ENCODE results near the gene ALK. TPM values are rescaled to one million over a fixed set of nuclear protein-coding genes. Genes with fewer than 3 reads are reported as not detected.

The ALK gene
- polyA plus RNA-seq, 2 donors = 0.04 to 0.05 TPM

DNA sequence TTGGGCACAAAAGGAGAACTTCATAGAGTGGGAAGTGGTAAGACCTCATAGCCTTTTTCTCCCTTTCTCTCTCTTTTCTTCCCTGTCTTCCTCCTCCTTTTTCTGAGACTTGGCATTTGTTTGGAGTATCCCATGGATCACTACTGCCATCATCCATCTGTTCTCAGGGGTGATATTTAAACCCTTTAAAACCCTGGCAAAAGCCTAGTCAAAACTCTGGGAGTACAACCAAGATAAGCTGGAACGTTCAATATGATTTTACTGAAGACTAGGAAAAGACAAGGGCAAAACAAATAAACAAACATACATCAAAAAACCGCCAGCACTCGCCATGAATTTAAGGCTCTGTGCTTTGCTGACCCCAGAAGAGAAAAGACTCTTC is 552.7 kb downstream of the ALK start:
- 64 to 66% methylated on average over 3 of the region's 3 CpGs for WGBS, 2 donors
- H3K4me1 ChIP-seq (ENCODE audit: control insufficient read depth in 2 of 2, insufficient read depth in 2 of 2, low read length in 1 of 2) = no peaks in the 10 kb centered on the region

DNA sequence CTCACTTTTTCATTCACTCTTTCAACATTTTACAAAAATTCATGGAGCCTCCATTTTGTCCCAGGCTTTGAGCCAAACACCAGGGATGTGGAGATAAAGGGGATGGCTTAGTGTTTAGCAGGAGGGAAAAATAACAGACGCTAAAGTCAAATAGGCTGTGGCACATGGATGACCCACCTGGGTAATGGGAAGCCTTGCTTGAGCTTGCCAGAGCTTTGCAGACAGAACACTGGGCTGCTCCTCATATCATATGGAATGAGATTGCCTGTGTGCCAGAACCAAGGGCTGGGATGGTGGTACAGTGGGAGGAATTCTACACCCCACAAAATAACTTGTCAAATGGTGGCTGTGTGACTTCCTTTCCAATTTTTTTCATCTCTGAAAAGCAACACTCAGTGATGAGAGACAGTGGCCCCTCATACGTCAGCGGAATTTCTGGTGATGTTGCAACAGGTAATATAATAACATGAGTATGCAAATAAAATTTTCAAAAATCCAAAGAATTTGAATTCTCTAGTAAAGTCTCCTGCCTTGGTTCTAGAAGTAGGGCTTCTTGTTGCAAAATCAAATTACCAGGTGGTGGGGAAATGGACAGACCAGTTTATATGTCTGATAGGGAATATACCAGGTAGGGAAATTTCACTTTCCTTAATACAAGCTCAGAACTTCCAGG is 553.3 kb downstream of the ALK start:
- no peaks in the 10 kb centered on the region for H3K27me3 ChIP-seq (ENCODE audit: control insufficient read depth in 1 of 2, insufficient read depth in 2 of 2, low read length in 2 of 2)
- no peaks in the 10 kb centered on the region for H3K4me1 ChIP-seq (ENCODE audit: control insufficient read depth in 2 of 2, insufficient read depth in 2 of 2, low read length in 1 of 2)
- H3K9me3 ChIP-seq (ENCODE audit: control insufficient read depth in 2 of 2, insufficient read depth in 1 of 2, low read depth in 1 of 2, low read length in 1 of 2) = no peaks in the 10 kb centered on the region
- no peaks in the 10 kb centered on the region for H3K36me3 ChIP-seq (ENCODE audit: control insufficient read depth in 2 of 2, insufficient read depth in 2 of 2, low read length in 1 of 2)
- no peak overlapping the region for H3K4me3 ChIP-seq (ENCODE audit: low read depth in 1 of 2, low read length in 2 of 2)
- H3K27ac ChIP-seq (ENCODE audit: low read depth in 2 of 2, low read length in 1 of 2) = no peak overlapping the region
- 79 to 80% methylated on average over 3 of the region's 3 CpGs for WGBS, 2 donors

More for the DNA sequence above, 552.7 kb downstream of the ALK start:
- Histone ChIP-seq H3K27ac (ENCODE audit: low read depth in 2 of 2, low read length in 1 of 2) (no peak overlapping the region), H3K36me3 (ENCODE audit: control insufficient read depth in 2 of 2, insufficient read depth in 2 of 2, low read length in 1 of 2) (no peaks in the 10 kb centered on the region), H3K9me3 (ENCODE audit: control insufficient read depth in 2 of 2, insufficient read depth in 1 of 2, low read depth in 1 of 2, low read length in 1 of 2) (no peaks in the 10 kb centered on the region), H3K4me3 (ENCODE audit: low read depth in 1 of 2, low read length in 2 of 2) (no peak overlapping the region), H3K27me3 (ENCODE audit: control insufficient read depth in 1 of 2, insufficient read depth in 2 of 2, low read length in 2 of 2) (no peaks in the 10 kb centered on the region)

- Histone ChIP-seq H3K4me1 (ENCODE audit: control insufficient read depth in 2 of 2, insufficient read depth in 2 of 2, low read length in 1 of 2) (no peaks in the 10 kb centered on the region), H3K36me3 (ENCODE audit: control insufficient read depth in 2 of 2, insufficient read depth in 2 of 2, low read length in 1 of 2) (no peaks in the 10 kb centered on the region), H3K27me3 (ENCODE audit: control insufficient read depth in 1 of 2, insufficient read depth in 2 of 2, low read length in 2 of 2) (no peaks in the 10 kb centered on the region), H3K9me3 (ENCODE audit: control insufficient read depth in 2 of 2, insufficient read depth in 1 of 2, low read depth in 1 of 2, low read length in 1 of 2) (no peaks in the 10 kb centered on the region), H3K4me3 (ENCODE audit: low read depth in 1 of 2, low read length in 2 of 2) (no peak overlapping the region), H3K27ac (ENCODE audit: low read depth in 2 of 2, low read length in 1 of 2) (no peak overlapping the region)
- WGBS, 2 donors = 86 to 92% methylated on average over 2 of the region's 2 CpGs
Observed at GRCh38 chr2:29363111-29363510, 558.3 kb downstream of the ALK start.

GRCh38 chr2:29361231-29361630 is 560.2 kb downstream of the ALK start:
- no peaks in the 10 kb centered on the region for H3K36me3 ChIP-seq (ENCODE audit: control insufficient read depth in 2 of 2, insufficient read depth in 2 of 2, low read length in 1 of 2)
- H3K9me3 ChIP-seq (ENCODE audit: control insufficient read depth in 2 of 2, insufficient read depth in 1 of 2, low read depth in 1 of 2, low read length in 1 of 2) = no peaks in the 10 kb centered on the region
- H3K27ac ChIP-seq (ENCODE audit: low read depth in 2 of 2, low read length in 1 of 2) = no peak overlapping the region
- no peak overlapping the region for H3K4me3 ChIP-seq (ENCODE audit: low read depth in 1 of 2, low read length in 2 of 2)
- H3K4me1 ChIP-seq (ENCODE audit: control insufficient read depth in 2 of 2, insufficient read depth in 2 of 2, low read length in 1 of 2) = no peaks in the 10 kb centered on the region
- WGBS, 2 donors = 86 to 88% methylated on average over 6 of the region's 6 CpGs
- no peaks in the 10 kb centered on the region for H3K27me3 ChIP-seq (ENCODE audit: control insufficient read depth in 1 of 2, insufficient read depth in 2 of 2, low read length in 2 of 2)

DNA sequence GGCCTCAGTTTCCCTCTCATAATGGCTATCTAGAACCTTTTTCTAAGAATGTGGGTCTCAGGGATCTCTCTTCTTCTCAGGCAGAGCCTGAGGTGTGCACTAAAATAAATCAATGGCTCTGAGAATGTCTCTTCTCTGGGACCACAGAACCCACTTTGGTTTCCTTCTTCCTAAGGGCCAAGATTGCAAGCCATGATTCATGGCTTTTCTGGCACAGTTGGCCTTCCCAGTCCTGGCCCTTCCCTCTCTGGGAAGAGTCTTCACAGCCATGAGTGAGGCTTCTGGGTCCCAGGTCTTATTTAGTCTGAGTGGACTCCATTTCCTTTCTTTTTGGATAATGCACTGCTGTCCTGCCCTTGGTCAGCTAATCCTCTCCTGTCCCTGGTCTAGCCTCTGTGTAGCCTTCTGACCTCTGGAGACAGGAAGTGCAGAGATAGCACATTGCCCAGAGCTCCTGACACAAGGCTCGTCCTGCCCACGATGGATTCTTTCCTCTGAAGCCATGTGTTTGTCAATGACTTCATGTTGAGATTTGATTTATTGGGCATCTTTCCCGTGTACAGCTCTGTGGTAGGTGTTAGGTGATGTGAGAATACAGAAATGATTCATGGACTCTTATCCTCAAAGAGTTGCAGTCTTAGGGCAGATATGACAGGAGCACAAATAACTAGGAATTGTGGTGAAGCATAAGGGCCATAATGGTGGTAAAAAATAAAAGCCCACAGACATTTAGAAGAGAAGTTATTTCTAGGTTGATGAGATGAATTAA is 561.2 kb downstream of the ALK start:
- Histone ChIP-seq H3K4me3 (ENCODE audit: low read depth in 1 of 2, low read length in 2 of 2) (no peak overlapping the region), H3K36me3 (ENCODE audit: control insufficient read depth in 2 of 2, insufficient read depth in 2 of 2, low read length in 1 of 2) (no peaks in the 10 kb centered on the region), H3K27ac (ENCODE audit: low read depth in 2 of 2, low read length in 1 of 2) (no peak overlapping the region), H3K27me3 (ENCODE audit: control insufficient read depth in 1 of 2, insufficient read depth in 2 of 2, low read length in 2 of 2) (no peaks in the 10 kb centered on the region), H3K9me3 (ENCODE audit: control insufficient read depth in 2 of 2, insufficient read depth in 1 of 2, low read depth in 1 of 2, low read length in 1 of 2) (no peaks in the 10 kb centered on the region), H3K4me1 (ENCODE audit: control insufficient read depth in 2 of 2, insufficient read depth in 2 of 2, low read length in 1 of 2) (no peaks in the 10 kb centered on the region)
- WGBS, 2 donors = 24 to 40% methylated on average over 3 of the region's 3 CpGs

DNA sequence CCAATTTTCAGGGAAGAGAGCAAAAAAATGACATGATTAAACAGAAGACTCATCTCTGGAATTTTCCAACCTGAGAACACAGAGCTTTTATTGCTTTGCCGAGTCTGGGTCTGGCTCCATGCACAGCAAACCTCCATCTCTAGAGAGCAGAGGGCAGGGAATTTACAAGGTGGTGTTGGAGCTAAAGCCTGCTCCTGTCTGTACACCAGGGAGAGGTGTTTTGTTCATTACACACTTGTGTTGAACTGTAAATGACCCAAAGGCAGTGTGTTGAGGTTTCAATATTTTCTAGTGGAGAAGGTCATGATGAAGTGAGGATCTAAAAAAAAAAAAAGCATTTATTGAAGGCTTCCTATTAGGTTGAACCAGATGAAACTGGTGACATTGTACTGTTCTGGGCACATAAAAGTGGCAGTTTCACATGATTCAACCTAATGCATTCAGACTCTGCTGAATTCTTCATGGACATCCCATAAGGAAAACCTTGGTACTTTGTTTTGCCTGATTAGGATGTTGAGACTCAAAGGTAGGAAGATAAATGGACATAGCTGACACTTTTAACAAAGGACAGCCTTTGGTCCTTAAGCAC is 567.9 kb downstream of the ALK start:
- no peak overlapping the region for H3K27ac ChIP-seq (ENCODE audit: low read depth in 2 of 2, low read length in 1 of 2)
- no peaks in the 10 kb centered on the region for H3K9me3 ChIP-seq (ENCODE audit: control insufficient read depth in 2 of 2, insufficient read depth in 1 of 2, low read depth in 1 of 2, low read length in 1 of 2)
- H3K27me3 ChIP-seq (ENCODE audit: control insufficient read depth in 1 of 2, insufficient read depth in 2 of 2, low read length in 2 of 2) = no peaks in the 10 kb centered on the region
- H3K4me1 ChIP-seq (ENCODE audit: control insufficient read depth in 2 of 2, insufficient read depth in 2 of 2, low read length in 1 of 2) = no peaks in the 10 kb centered on the region
- H3K4me3 ChIP-seq (ENCODE audit: low read depth in 1 of 2, low read length in 2 of 2) = no peak overlapping the region
- no peaks in the 10 kb centered on the region for H3K36me3 ChIP-seq (ENCODE audit: control insufficient read depth in 2 of 2, insufficient read depth in 2 of 2, low read length in 1 of 2)
- 97 to 98% methylated on average over 1 of the region's 1 CpG for WGBS, 2 donors

DNA sequence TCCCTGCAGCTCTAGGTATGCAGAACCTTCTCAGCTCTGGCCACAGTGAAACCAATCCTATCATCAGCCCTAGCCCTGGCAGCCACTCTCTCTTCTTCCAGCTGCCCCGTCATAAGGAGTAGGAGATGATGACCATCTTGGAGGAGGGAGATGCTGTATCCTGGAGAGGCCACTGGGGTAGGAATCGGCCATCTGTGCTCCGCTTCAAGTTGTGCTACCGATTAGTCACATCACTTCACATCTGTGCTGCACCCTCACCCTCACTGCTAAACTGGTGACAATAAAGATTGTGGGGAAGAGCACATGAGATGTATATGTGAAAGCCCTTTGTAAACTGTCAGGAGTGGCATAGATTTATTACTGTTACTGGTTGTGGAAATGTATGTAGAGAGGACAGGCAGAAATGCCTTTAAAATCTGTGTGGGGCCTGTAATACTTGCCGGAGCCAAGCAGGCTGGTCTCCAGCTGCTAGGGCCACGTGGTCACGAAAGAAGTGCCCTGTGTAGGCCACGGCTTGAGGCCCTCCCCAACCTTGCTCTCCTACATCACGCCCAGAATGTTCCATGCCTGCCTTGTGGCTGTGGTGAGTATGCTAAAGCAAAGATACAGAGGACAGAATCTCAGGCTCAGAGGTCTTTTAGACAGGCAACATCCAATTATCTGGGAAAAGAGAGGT is 569.3 kb downstream of the ALK start:
- H3K36me3 ChIP-seq (ENCODE audit: control insufficient read depth in 2 of 2, insufficient read depth in 2 of 2, low read length in 1 of 2) = no peaks in the 10 kb centered on the region
- no peak overlapping the region for H3K4me3 ChIP-seq (ENCODE audit: low read depth in 1 of 2, low read length in 2 of 2)
- WGBS, 2 donors = 82 to 88% methylated on average over 9 of the region's 9 CpGs
- no peaks in the 10 kb centered on the region for H3K9me3 ChIP-seq (ENCODE audit: control insufficient read depth in 2 of 2, insufficient read depth in 1 of 2, low read depth in 1 of 2, low read length in 1 of 2)
- no peak overlapping the region for H3K27ac ChIP-seq (ENCODE audit: low read depth in 2 of 2, low read length in 1 of 2)
- no peaks in the 10 kb centered on the region for H3K27me3 ChIP-seq (ENCODE audit: control insufficient read depth in 1 of 2, insufficient read depth in 2 of 2, low read length in 2 of 2)
- H3K4me1 ChIP-seq (ENCODE audit: control insufficient read depth in 2 of 2, insufficient read depth in 2 of 2, low read length in 1 of 2) = no peaks in the 10 kb centered on the region

GRCh38 chr2:29351248-29351647 is 570.1 kb downstream of the ALK start:
- H3K27me3 ChIP-seq (ENCODE audit: control insufficient read depth in 1 of 2, insufficient read depth in 2 of 2, low read length in 2 of 2) = no peaks in the 10 kb centered on the region
- no peaks in the 10 kb centered on the region for H3K4me1 ChIP-seq (ENCODE audit: control insufficient read depth in 2 of 2, insufficient read depth in 2 of 2, low read length in 1 of 2)
- WGBS, 2 donors = 88 to 89% methylated on average over 5 of the region's 5 CpGs
- no peak overlapping the region for H3K4me3 ChIP-seq (ENCODE audit: low read depth in 1 of 2, low read length in 2 of 2)
- no peaks in the 10 kb centered on the region for H3K36me3 ChIP-seq (ENCODE audit: control insufficient read depth in 2 of 2, insufficient read depth in 2 of 2, low read length in 1 of 2)
- no peaks in the 10 kb centered on the region for H3K9me3 ChIP-seq (ENCODE audit: control insufficient read depth in 2 of 2, insufficient read depth in 1 of 2, low read depth in 1 of 2, low read length in 1 of 2)
- H3K27ac ChIP-seq (ENCODE audit: low read depth in 2 of 2, low read length in 1 of 2) = no peak overlapping the region

DNA sequence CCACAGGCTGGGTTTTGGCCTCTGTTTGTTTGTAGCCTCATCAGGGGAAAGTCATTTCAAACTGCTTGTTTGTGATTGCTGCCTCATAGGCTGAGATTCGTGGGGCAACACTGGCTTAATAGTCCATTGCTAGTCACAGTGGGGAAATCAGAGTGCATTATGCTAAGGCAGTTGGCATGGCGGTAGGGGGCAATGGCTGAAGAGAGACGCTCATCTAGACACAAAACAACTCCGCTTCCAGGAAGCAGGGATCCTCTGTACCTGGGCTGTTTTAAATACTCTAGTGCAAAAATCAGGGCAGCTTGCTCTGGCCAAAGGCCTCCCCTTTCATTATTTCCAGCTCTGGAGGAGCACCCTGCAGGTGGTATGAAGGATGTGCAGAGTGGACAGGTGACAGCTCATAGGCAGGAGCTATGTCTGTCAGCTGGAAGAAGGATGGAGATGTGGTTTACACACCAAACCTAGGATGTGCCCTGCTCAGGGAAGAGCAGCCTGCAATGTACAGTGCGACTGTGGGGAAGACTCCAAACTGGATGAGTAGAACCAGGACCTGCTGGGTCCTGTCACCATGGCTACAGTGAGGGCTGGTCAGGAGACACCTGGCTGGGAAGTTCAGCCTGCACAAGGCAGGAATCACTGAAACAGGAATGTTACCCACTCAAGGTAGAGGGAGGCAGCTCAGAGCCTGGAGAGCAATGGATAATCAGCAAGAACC is 571.9 kb downstream of the ALK start:
- H3K9me3 ChIP-seq (ENCODE audit: control insufficient read depth in 2 of 2, insufficient read depth in 1 of 2, low read depth in 1 of 2, low read length in 1 of 2) = no peaks in the 10 kb centered on the region
- no peaks in the 10 kb centered on the region for H3K36me3 ChIP-seq (ENCODE audit: control insufficient read depth in 2 of 2, insufficient read depth in 2 of 2, low read length in 1 of 2)
- H3K4me1 ChIP-seq (ENCODE audit: control insufficient read depth in 2 of 2, insufficient read depth in 2 of 2, low read length in 1 of 2) = no peaks in the 10 kb centered on the region
- H3K4me3 ChIP-seq (ENCODE audit: low read depth in 1 of 2, low read length in 2 of 2) = no peak overlapping the region
- H3K27ac ChIP-seq (ENCODE audit: low read depth in 2 of 2, low read length in 1 of 2) = no peak overlapping the region
- no peaks in the 10 kb centered on the region for H3K27me3 ChIP-seq (ENCODE audit: control insufficient read depth in 1 of 2, insufficient read depth in 2 of 2, low read length in 2 of 2)
- 86% methylated on average over 5 of the region's 5 CpGs for WGBS, 2 donors

All from esophagus (tissue), 2 donors.